PC-3 (cell line): ENCODE results near the gene NAPB.

ENCODE experiments used
- EZH2 ChIP-seq: fragments of 300-600 bp; sonication (generic); IDR thresholded peaks from one replicate; pipeline ENCODE4 v1.6.1; 2017; ENCODE audit warnings: antibody characterized with exemption, mild to moderate bottlenecking, low read length; ENCODE audit not compliant: unreplicated experiment
- EZH2phosphoT487 ChIP-seq: fragments of 300-600 bp; sonication (generic); IDR thresholded peaks from 2 replicates; pipeline ENCODE4 v1.6.1; 2018; ENCODE audit warnings: mild to moderate bottlenecking, antibody characterized with exemption, low read length, borderline replicate concordance
- TF ChIP-seq, protein P1 (sequence below): fragments of 300-600 bp; sonication (generic); conservative IDR thresholded peaks from 2 replicates; pipeline ENCODE4 v1.5.1; 2017; ENCODE audit warnings: antibody characterized with exemption, low read depth, mild to moderate bottlenecking, low read length

DNA sequence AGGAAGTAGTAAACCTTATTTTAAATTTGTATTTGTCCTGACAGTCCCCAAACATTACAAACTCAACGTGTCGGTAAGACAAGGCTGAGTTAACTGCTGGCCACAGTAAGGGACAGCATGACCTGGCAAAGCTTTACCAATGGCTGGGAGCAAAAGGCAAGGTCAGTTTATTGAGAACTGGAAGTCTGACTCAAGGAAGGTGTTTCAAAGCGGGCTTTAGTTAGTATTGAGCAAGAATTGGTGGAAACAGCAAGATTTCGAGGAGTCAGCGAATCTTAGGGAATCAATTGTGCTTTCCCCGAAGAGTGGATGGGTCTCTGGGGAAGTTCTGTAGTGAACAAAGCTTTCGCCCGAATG lies 60.2 kb downstream of the NAPB start:
- TF ChIP-seq, protein P1, sequence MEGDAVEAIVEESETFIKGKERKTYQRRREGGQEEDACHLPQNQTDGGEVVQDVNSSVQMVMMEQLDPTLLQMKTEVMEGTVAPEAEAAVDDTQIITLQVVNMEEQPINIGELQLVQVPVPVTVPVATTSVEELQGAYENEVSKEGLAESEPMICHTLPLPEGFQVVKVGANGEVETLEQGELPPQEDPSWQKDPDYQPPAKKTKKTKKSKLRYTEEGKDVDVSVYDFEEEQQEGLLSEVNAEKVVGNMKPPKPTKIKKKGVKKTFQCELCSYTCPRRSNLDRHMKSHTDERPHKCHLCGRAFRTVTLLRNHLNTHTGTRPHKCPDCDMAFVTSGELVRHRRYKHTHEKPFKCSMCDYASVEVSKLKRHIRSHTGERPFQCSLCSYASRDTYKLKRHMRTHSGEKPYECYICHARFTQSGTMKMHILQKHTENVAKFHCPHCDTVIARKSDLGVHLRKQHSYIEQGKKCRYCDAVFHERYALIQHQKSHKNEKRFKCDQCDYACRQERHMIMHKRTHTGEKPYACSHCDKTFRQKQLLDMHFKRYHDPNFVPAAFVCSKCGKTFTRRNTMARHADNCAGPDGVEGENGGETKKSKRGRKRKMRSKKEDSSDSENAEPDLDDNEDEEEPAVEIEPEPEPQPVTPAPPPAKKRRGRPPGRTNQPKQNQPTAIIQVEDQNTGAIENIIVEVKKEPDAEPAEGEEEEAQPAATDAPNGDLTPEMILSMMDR: no peak
- TF ChIP-seq EZH2phosphoT487 (no peak), EZH2 (no peak)
